ENCODE measurements around the gene TP73. TPM values are rescaled to one million over a fixed set of nuclear protein-coding genes. Genes with fewer than 3 reads are reported as not detected.

The TP73 gene
- polyA plus RNA-seq, 1 donor from 2014 or later: not detected

- Histone ChIP-seq H3K4me3 (ENCODE audit: low read length) (no peak overlapping the region), H3K9me2 (ENCODE audit: insufficient read depth, low read length) (no peaks in the 10 kb centered on the region), H3K36me3 (ENCODE audit: insufficient read depth, low read length) (no peaks in the 10 kb centered on the region), H3K27ac (ENCODE audit: low read length) (no peak overlapping the region), H3K4me2 (ENCODE audit: low read length) (no peak overlapping the region), H3K9me3 (ENCODE audit: low read length) (no peaks in the 10 kb centered on the region), H4K20me1 (ENCODE audit: insufficient read depth) (no peaks in the 10 kb centered on the region), H2AFZ (ENCODE audit: low read depth, low read length) (no peak overlapping the region), H3K79me2 (replicated peaks; ENCODE audit: insufficient read depth, low read length) (no peaks in the 10 kb centered on the region), H3K9ac (ENCODE audit: low read length) (no peak overlapping the region), H3K27me3 (ENCODE audit: insufficient read depth, low read depth, low read length) (no peaks in the 10 kb centered on the region), H3F3A (ENCODE audit: insufficient read depth, low read length, poor library complexity, severe bottlenecking) (no peaks in the 10 kb centered on the region)
- no peak for TF ChIP-seq POLR2AphosphoS5 (IDR thresholded peaks at IDR 0.05)
Measured at GRCh38 chr1:3673381-3674099, 21.2 kb downstream of the TP73 start.

- H3K27ac ChIP-seq (ENCODE audit: low read length): no peak overlapping the region
- H3K4me3 ChIP-seq (ENCODE audit: low read length): no peak overlapping the region
- H4K20me1 ChIP-seq (ENCODE audit: insufficient read depth): no peaks in the 10 kb centered on the region
- H3K9me2 ChIP-seq (ENCODE audit: insufficient read depth, low read length): no peaks in the 10 kb centered on the region
- H3K9me3 ChIP-seq (ENCODE audit: low read length): no peaks in the 10 kb centered on the region
- H2AFZ ChIP-seq (ENCODE audit: low read depth, low read length): no peak overlapping the region
- no peak overlapping the region for H3K9ac ChIP-seq (ENCODE audit: low read length)
- TF ChIP-seq TAF1 (IDR thresholded peaks at IDR 0.05; ENCODE audit: low read depth) (no peak), REST (IDR thresholded peaks at IDR 0.05; ENCODE audit: borderline replicate concordance) (no peak), SMC3 (conservative IDR thresholded peaks at IDR 0.05; ENCODE audit: poor library complexity) (no peak)
- no peaks in the 10 kb centered on the region for H3K27me3 ChIP-seq (ENCODE audit: insufficient read depth, low read depth, low read length)
- no peaks in the 10 kb centered on the region for H3K79me2 ChIP-seq (replicated peaks; ENCODE audit: insufficient read depth, low read length)
- no peaks in the 10 kb centered on the region for H3K36me3 ChIP-seq (ENCODE audit: insufficient read depth, low read length)
- no peak overlapping the region for H3K4me2 ChIP-seq (ENCODE audit: low read length)
- no peaks in the 10 kb centered on the region for H3F3A ChIP-seq (ENCODE audit: insufficient read depth, low read length, poor library complexity, severe bottlenecking)
Measured at GRCh38 chr1:3674100-3675094, 22.1 kb downstream of the TP73 start.

DNA sequence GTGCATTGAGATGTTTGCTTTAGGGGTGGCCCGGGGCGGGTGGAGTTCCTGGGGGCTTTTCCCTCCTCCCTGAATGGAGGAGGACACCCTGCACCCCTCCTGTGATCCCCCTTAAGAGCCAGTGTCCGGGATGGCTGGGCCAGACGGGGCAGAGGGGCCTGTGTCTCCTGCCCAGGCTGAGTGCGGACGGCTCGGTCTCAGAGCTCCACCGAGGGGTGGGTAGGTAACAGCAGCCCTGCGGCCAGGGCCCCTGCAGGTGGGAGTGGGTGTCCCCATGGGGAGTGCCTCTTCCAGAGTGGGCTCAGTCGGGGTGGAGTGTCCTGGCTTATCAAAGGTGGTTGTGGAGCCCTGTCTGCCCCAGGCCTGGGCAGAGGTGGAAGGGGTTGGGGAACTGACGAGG lies 23.1 kb downstream of the TP73 start:
- Histone ChIP-seq H3K4me2 (ENCODE audit: low read length) (no peak overlapping the region), H3K4me3 (ENCODE audit: low read length) (no peak overlapping the region), H2AFZ (ENCODE audit: low read depth, low read length) (no peak overlapping the region), H3K27ac (ENCODE audit: low read length) (no peak overlapping the region), H3F3A (ENCODE audit: insufficient read depth, low read length, poor library complexity, severe bottlenecking) (no peaks in the 10 kb centered on the region), H3K9me3 (ENCODE audit: low read length) (no peaks in the 10 kb centered on the region), H3K9ac (ENCODE audit: low read length) (no peak overlapping the region), H3K36me3 (ENCODE audit: insufficient read depth, low read length) (no peaks in the 10 kb centered on the region), H3K27me3 (ENCODE audit: insufficient read depth, low read depth, low read length) (no peaks in the 10 kb centered on the region), H3K9me2 (ENCODE audit: insufficient read depth, low read length) (no peaks in the 10 kb centered on the region), H4K20me1 (ENCODE audit: insufficient read depth) (no peaks in the 10 kb centered on the region), H3K79me2 (replicated peaks; ENCODE audit: insufficient read depth, low read length) (no peaks in the 10 kb centered on the region)
- TF ChIP-seq EP300 (conservative IDR thresholded peaks at IDR 0.05; ENCODE audit: poor library complexity, severe bottlenecking) (no peak), RAD21 (conservative IDR thresholded peaks at IDR 0.05) (no peak), SMC3 (conservative IDR thresholded peaks at IDR 0.05; ENCODE audit: poor library complexity) (no peak), EZH2 (IDR thresholded peaks at IDR 0.05; ENCODE audit: borderline replicate concordance, insufficient read depth, low read length, poor library complexity, severe bottlenecking) (no peak)

All from neural cell (in vitro differentiated cells).